ENCODE results near the gene SNX7.

GRCh38 chr1:98693385-98693784 is 31.9 kb downstream of the SNX7 start:
- no peak for TF ChIP-seq CTCF (IDR thresholded peaks at IDR 0.05)
- no peak for TF ChIP-seq POLR2A (IDR thresholded peaks at IDR 0.05)
